Measurements from ENCODE around the gene IL37. TPM values are rescaled to one million over a fixed set of nuclear protein-coding genes. Genes with fewer than 3 reads are reported as not detected.

The IL37 gene
- total RNA-seq, 1 experiment from 2014 or later: not detected

GRCh38 chr2:112959109-112959812, 48.3 kb downstream of the IL37 start:
- DNase-seq (ENCODE audit: low spot score): no peak

DNA sequence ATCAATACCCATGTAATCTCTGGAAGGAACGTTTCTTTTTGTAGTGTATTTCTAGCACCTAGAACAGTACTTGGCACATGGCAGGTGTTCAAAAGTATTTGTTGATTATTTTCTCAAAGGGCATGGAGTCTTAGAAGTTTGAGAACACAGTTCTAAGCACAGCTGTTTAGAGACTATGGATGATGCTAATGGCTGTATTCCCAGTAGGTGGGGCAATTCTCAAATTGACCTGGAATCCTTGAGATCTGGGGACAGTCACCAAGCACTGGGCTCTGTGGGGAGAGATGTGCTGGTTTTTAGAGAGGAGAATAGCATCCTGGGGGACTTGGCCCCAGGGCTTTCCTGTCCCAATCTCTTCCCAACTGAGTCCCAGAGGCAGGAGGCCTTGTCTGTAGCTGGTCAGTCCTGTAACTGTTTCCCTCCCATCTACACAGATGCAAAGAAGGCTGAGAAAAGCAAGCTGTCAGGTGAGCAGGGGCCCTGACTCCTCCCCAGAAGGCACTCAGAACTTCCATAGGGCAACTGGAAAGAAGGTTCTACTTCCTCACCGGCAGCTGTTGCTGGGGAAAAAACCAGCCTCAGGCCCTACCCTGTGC, 49.4 kb downstream of the IL37 start:
- DNase-seq (ENCODE audit: low spot score): no peak

- DNase-seq (ENCODE audit: low spot score): no peak
These were observed 51.6 kb downstream of the IL37 start for GRCh38 chr2:112962308-112963175.

GRCh38 chr2:112967023-112967422, 56.1 kb downstream of the IL37 start:
- no peak for DNase-seq (ENCODE audit: low spot score)

Other genes with a start within 250 kb of the IL37 start
- gene NT5DC4, start 190.1 kb upstream of the IL37 start, total RNA-seq (2014; rRNA removed; shearing (Covaris generic)): not detected in 2 replicates
- 15.7 and 15.8 TPM in 2 replicates for gene CKAP2L, start 146.6 kb upstream of the IL37 start, total RNA-seq (2014; rRNA removed; shearing (Covaris generic))
- 0.06 TPM in 1 of 2 replicates, not detected in the other for gene IL1A, start 126.7 kb upstream of the IL37 start, total RNA-seq (2014; rRNA removed; shearing (Covaris generic))
- not detected in 2 replicates for gene IL1B, start 74.4 kb upstream of the IL37 start, total RNA-seq (2014; rRNA removed; shearing (Covaris generic))
- not detected in 2 replicates for gene IL36G, start 66.8 kb downstream of the IL37 start, total RNA-seq (2014; rRNA removed; shearing (Covaris generic))
- not detected in 2 replicates for gene IL36A, start 94.3 kb downstream of the IL37 start, total RNA-seq (2014; rRNA removed; shearing (Covaris generic))
- not detected in 2 replicates for gene IL36B, start 141.7 kb downstream of the IL37 start, total RNA-seq (2014; rRNA removed; shearing (Covaris generic))
- not detected in 2 replicates for gene IL36RN, start 148.0 kb downstream of the IL37 start, total RNA-seq (2014; rRNA removed; shearing (Covaris generic))
- not detected in 2 replicates for gene IL1F10, start 156.8 kb downstream of the IL37 start, total RNA-seq (2014; rRNA removed; shearing (Covaris generic))
- 0.17 TPM in 1 of 2 replicates, not detected in the other for gene IL1RN, start 216.4 kb downstream of the IL37 start, total RNA-seq (2014; rRNA removed; shearing (Covaris generic))